Astrocyte (in vitro differentiated cells and primary cell): ENCODE results near the gene IVNS1ABP. TPM values are rescaled to one million over a fixed set of nuclear protein-coding genes. Genes with fewer than 3 reads are reported as not detected.
A peak's percentile ranks its signal among the peaks of the same experiment; 100 is the strongest.

Experiments used
- DNase-seq: peaks from one replicate; pipeline ENCODE4 v3.0.0-alpha.2; 2010; ENCODE audit warnings: low read depth
- FAIRE-seq: peaks from 2 replicates; lab custom pipeline; 2011; peaks lifted over from hg19 to GRCh38; lab: Jason Lieb, UNC
- H2AFZ ChIP-seq: 2 replicates; pipeline ENCODE4 v1.6.0; 2012; ENCODE audit warnings: low read depth, low read length, inconsistent platforms
- H3K27ac ChIP-seq: 2 replicates; pipeline ENCODE4 v1.5.1; 2011; ENCODE audit warnings: low read depth, low read length, inconsistent platforms
- H3K27me3 ChIP-seq: 2 replicates; pipeline ENCODE4 v1.6.0; 2011; ENCODE audit warnings: low read length, inconsistent platforms; ENCODE audit not compliant: insufficient read depth
- H3K36me3 ChIP-seq: 2 replicates; pipeline ENCODE4 v1.5.1; 2011; ENCODE audit warnings: low read length, inconsistent platforms; ENCODE audit not compliant: insufficient read depth
- H3K4me1 ChIP-seq: 2 replicates; pipeline ENCODE4 v1.5.1; 2011; ENCODE audit warnings: low read length, inconsistent platforms; ENCODE audit not compliant: insufficient read depth
- H3K4me2 ChIP-seq: 2 replicates; pipeline ENCODE4 v1.6.0; 2012; ENCODE audit warnings: low read length, inconsistent platforms
- H3K4me3 ChIP-seq: 2 replicates; pipeline ENCODE4 v1.5.1; 2011; ENCODE audit warnings: low read depth, mild to moderate bottlenecking, low read length, inconsistent platforms; ENCODE audit not compliant: insufficient read depth
- H3K79me2 ChIP-seq: 2 replicates; pipeline ENCODE4 v1.6.0; 2012; ENCODE audit warnings: mild to moderate bottlenecking, low read length, inconsistent platforms; ENCODE audit not compliant: insufficient read depth
- H3K9ac ChIP-seq: 2 replicates; pipeline ENCODE4 v1.6.0; 2012; ENCODE audit warnings: mild to moderate bottlenecking, low read length, inconsistent platforms
- H3K9me3 ChIP-seq: 2 replicates; pipeline ENCODE4 v1.5.1; 2012; ENCODE audit warnings: low read depth, mild to moderate bottlenecking, low read length, inconsistent platforms; ENCODE audit not compliant: insufficient read depth
- H4K20me1 ChIP-seq: 2 replicates; pipeline ENCODE4 v1.6.0; 2012; ENCODE audit warnings: low read length, inconsistent platforms; ENCODE audit not compliant: insufficient read depth
- H3K27ac Mint-ChIP-seq: one replicate; pipeline ENCODE4 v1.8.0; 2021; ENCODE audit warnings: mild to moderate bottlenecking, mixed read lengths; ENCODE audit not compliant: unreplicated experiment
- H3K27me3 Mint-ChIP-seq: one replicate; pipeline ENCODE4 v1.8.0; 2021; ENCODE audit warnings: low read depth, mixed read lengths; ENCODE audit not compliant: unreplicated experiment
- H3K36me3 Mint-ChIP-seq: one replicate; pipeline ENCODE4 v1.8.0; 2021; ENCODE audit warnings: low read depth, mixed read lengths; ENCODE audit not compliant: unreplicated experiment
- H3K4me1 Mint-ChIP-seq: one replicate; pipeline ENCODE4 v1.8.0; 2021; ENCODE audit warnings: low read depth, mixed read lengths; ENCODE audit not compliant: unreplicated experiment
- H3K4me3 Mint-ChIP-seq: one replicate; pipeline ENCODE4 v1.8.0; 2021; ENCODE audit warnings: mild to moderate bottlenecking, moderate library complexity, mixed read lengths; ENCODE audit not compliant: unreplicated experiment
- H3K9me3 Mint-ChIP-seq: one replicate; pipeline ENCODE4 v1.8.0; 2021; ENCODE audit warnings: mild to moderate bottlenecking, mixed read lengths; ENCODE audit not compliant: unreplicated experiment
- CTCF ChIP-seq: IDR thresholded peaks from 2 replicates; pipeline ENCODE4 v1.5.1; 2011; ENCODE audit warnings: low read depth, mild to moderate bottlenecking, inconsistent platforms, low read length, moderate library complexity; ENCODE audit not compliant: insufficient read depth
- EZH2 ChIP-seq: IDR thresholded peaks from 2 replicates; pipeline ENCODE4 v1.6.1; 2012; ENCODE audit warnings: mild to moderate bottlenecking, low read length, inconsistent platforms; ENCODE audit not compliant: insufficient read depth
- total RNA-seq: library from RNA; stranded (reverse); gene quantifications from 2 replicates; pipeline ENCODE4 v1.2.1, GENCODE V29; 2021

Gene IVNS1ABP
- total RNA-seq, 1 donor from 2014 or later: 107 TPM

- peak overlapping the region; percentile 95 for H3K27ac Mint-ChIP-seq
Observed at GRCh38 chr1:185316163-185317033, 645 bp downstream of the IVNS1ABP start.

GRCh38 chr1:185315445-185316071 is 1.5 kb downstream of the IVNS1ABP start:
- Histone ChIP-seq H3K36me3 (peaks cover 6% of the 10 kb centered on the region), H3K4me1 (peaks cover 19% of the 10 kb centered on the region), H3K9ac (peak overlapping the region; percentile 98), H2AFZ (no peak overlapping the region), H4K20me1 (peaks cover 51% of the 10 kb centered on the region), H3K9me3 (no peaks in the 10 kb centered on the region), H3K4me2 (peak overlapping the region; percentile 82), H3K4me3 (peak overlapping the region; percentile 85), H3K79me2 (peaks cover 64% of the 10 kb centered on the region), H3K27ac (peak overlapping the region; percentile 94), H3K27me3 (no peaks in the 10 kb centered on the region)
- H3K9me3 Mint-ChIP-seq: no peaks in the 10 kb centered on the region
- DNase-seq: no peak
- H3K27me3 Mint-ChIP-seq: no peaks in the 10 kb centered on the region
- peak overlapping the region; percentile 22 for H3K27ac Mint-ChIP-seq
- TF ChIP-seq CTCF: no peak
- no peak for TF ChIP-seq EZH2
- no peaks in the 10 kb centered on the region for H3K36me3 Mint-ChIP-seq
- peaks cover 23% of the 10 kb centered on the region for H3K4me1 Mint-ChIP-seq
- FAIRE-seq: no peak
- H3K4me3 Mint-ChIP-seq: peak overlapping the region; percentile 93

More at GRCh38 chr1:185316163-185317033, 645 bp downstream of the IVNS1ABP start:
- Histone ChIP-seq H3K4me2 (peak overlapping the region; percentile 82), H4K20me1 (peaks cover 45% of the 10 kb centered on the region), H3K27ac (peak overlapping the region; percentile 94), H3K4me1 (peaks cover 19% of the 10 kb centered on the region), H3K36me3 (no peaks in the 10 kb centered on the region), H3K27me3 (no peaks in the 10 kb centered on the region), H2AFZ (peak overlapping the region; percentile 68), H3K9me3 (no peaks in the 10 kb centered on the region), H3K4me3 (peak overlapping the region; percentile 85), H3K9ac (peak overlapping the region; percentile 98), H3K79me2 (peaks cover 56% of the 10 kb centered on the region)
- no peak for FAIRE-seq
- peaks cover 1% of the 10 kb centered on the region for H3K9me3 Mint-ChIP-seq
- no peaks in the 10 kb centered on the region for H3K27me3 Mint-ChIP-seq
- H3K36me3 Mint-ChIP-seq: peaks cover 5% of the 10 kb centered on the region
- H3K4me1 Mint-ChIP-seq: peaks cover 23% of the 10 kb centered on the region
- TF ChIP-seq CTCF (no peak), EZH2 (no peak)
- peak; percentile 84 for DNase-seq
- peak overlapping the region; percentile 93 for H3K4me3 Mint-ChIP-seq
